K562 (cell line): ENCODE measurements around the gene RPS8. TPM values are rescaled to one million over a fixed set of nuclear protein-coding genes. Genes with fewer than 3 reads are reported as not detected.
A peak's percentile ranks its signal among the peaks of the same experiment; 100 is the strongest.

ENCODE experiments used
- CREBBP ChIP-seq: IDR thresholded peaks from one replicate; pipeline ENCODE4 v1.6.1; 2012; ENCODE audit warnings: low read depth, mild to moderate bottlenecking, control low read depth, inconsistent platforms, low read length
- CREM ChIP-seq: IDR thresholded peaks from 2 replicates; pipeline ENCODE4 v1.6.1; 2014; ENCODE audit warnings: antibody characterized with exemption, low read depth
- ELF4 ChIP-seq: fragments of 450-650 bp; formaldehyde crosslinking; IDR thresholded peaks from 2 replicates; pipeline ENCODE4 v1.4.0; 2022; ENCODE audit warnings: missing genetic modification characterization
- JUN ChIP-seq, 2 experiments: sonication (generic) in 1 of 2; formaldehyde crosslinking in 1 of 2; IDR thresholded peaks; 2 replicates each; pipeline versions ENCODE4 v1.6.1 to v1.8.0; 2012 to 2022; ENCODE audit warnings: borderline replicate concordance in 2 of 2, mild to moderate bottlenecking in 2 of 2, improper control_type of control experiment in 1 of 2, low read depth in 1 of 2, low read length in 1 of 2, missing genetic modification reagents in 1 of 2
- MED1 ChIP-seq: sonication (generic); formaldehyde crosslinking; IDR thresholded peaks from 2 replicates; pipeline ENCODE4 v1.8.1; 2023; ENCODE audit warnings: missing genetic modification reagents, borderline replicate concordance
- MNT ChIP-seq, 2 experiments: fragments of 450-650 bp; conservative IDR thresholded peaks; 2 replicates each; pipeline ENCODE4 v1.6.1; 2017; ENCODE audit warnings: mild to moderate bottlenecking in 2 of 2, moderate library complexity in 2 of 2
- NCOA2 ChIP-seq, 2 experiments: fragments of 450-650 bp; IDR thresholded peaks; 2 replicates each; pipeline ENCODE4 v1.6.1; 2018; ENCODE audit warnings: mild to moderate bottlenecking in 2 of 2, moderate library complexity in 1 of 2; ENCODE audit not compliant: partially characterized antibody in 2 of 2
- PHB ChIP-seq: fragments of 250-450 bp; sonication (Bioruptor Pico); IDR thresholded peaks from 2 replicates; pipeline ENCODE4 v1.5.0; 2021
- RBM14 ChIP-seq: fragments of 200-400 bp; formaldehyde crosslinking; IDR thresholded peaks from 2 replicates; pipeline ENCODE4 v1.6.1; 2018; ENCODE audit warnings: low read depth, mild to moderate bottlenecking, low read length, moderate library complexity, borderline replicate concordance; ENCODE audit not compliant: insufficient read depth
- RNF219 ChIP-seq: fragments of 250-450 bp; sonication (Bioruptor Pico); IDR thresholded peaks from 2 replicates; pipeline ENCODE4 v1.5.0; 2022; ENCODE audit warnings: mild to moderate bottlenecking
- SNRNP70 ChIP-seq: fragments of 200-400 bp; formaldehyde crosslinking; optimal IDR thresholded peaks from 2 replicates; pipeline ENCODE3; 2017; ENCODE audit warnings: low read depth, low read length
- TCF7 ChIP-seq: sonication (generic); IDR thresholded peaks from 2 replicates; pipeline ENCODE4 v1.6.1; 2016; ENCODE audit warnings: antibody characterized with exemption, borderline replicate concordance
- U2AF2 ChIP-seq: fragments of 200-400 bp; formaldehyde crosslinking; optimal IDR thresholded peaks from 2 replicates; pipeline ENCODE3; 2017; ENCODE audit warnings: low read depth, mild to moderate bottlenecking, low read length
- ZBTB26 ChIP-seq: fragments of 450-650 bp; formaldehyde crosslinking; IDR thresholded peaks from 2 replicates; pipeline ENCODE4 v1.4.0; 2022; ENCODE audit warnings: missing genetic modification characterization
- ZNF511 ChIP-seq: sonication (generic); formaldehyde crosslinking; IDR thresholded peaks from 2 replicates; pipeline ENCODE4 v1.8.0; 2022; ENCODE audit warnings: mild to moderate bottlenecking, missing genetic modification reagents
- ZNF699 ChIP-seq: fragments of 250-450 bp; sonication (Bioruptor Pico); IDR thresholded peaks from 2 replicates; pipeline ENCODE4 v1.8.0; 2021; ENCODE audit warnings: mild to moderate bottlenecking, moderate library complexity; ENCODE audit not compliant: insufficient replicate concordance
- polyA plus RNA-seq, 8 experiments: library from polyadenylated mRNA; depleted of rRNA in 4 of 8; stranded (reverse) in 5 of 8; unstranded in 3 of 8; fragments of >200 nt; fragmentation: Nextera tagmentation in 2 of 8; fragmentation: Illumina TruSeq in 1 of 8; extraction: Ambion mirVana in 2 of 8; extraction: Trizol in 1 of 8; gene quantifications; 2 replicates each; pipeline versions ENCODE4 v1.2.1 to v1.2.3, GENCODE V29; 2011 to 2014; ENCODE audit warnings: inconsistent platforms in 1 of 8, missing spikeins in 1 of 8
- total RNA-seq, 7 experiments: library from RNA; depleted of rRNA in 6 of 7; stranded (reverse); fragments of >200 nt in 6 of 7; fragmentation: Illumina TruSeq in 2 of 7; extraction: Trizol in 2 of 7; gene quantifications; 2 replicates each; pipeline versions ENCODE4 v1.2.1 to v1.2.3, GENCODE V29; 2011 to 2021; ENCODE audit warnings: low replicate concordance in 1 of 7
- TF ChIP-seq, protein P1 (sequence below): fragments of 450-650 bp; IDR thresholded peaks from one replicate; pipeline ENCODE4 v1.6.1; 2018; ENCODE audit warnings: mild to moderate bottlenecking, moderate library complexity; ENCODE audit not compliant: partially characterized antibody
- TF ChIP-seq, protein P2 (sequence below): fragments of 250-450 bp; sonication (Bioruptor Pico); IDR thresholded peaks from 2 replicates; pipeline ENCODE4 v1.8.0; 2022; ENCODE audit warnings: inconsistent platforms, mild to moderate bottlenecking, moderate library complexity, borderline replicate concordance

The RPS8 gene
- total and polyA plus RNA-seq, 9 of the 15 experiments (the other 6 are each of a cell fraction or from before 2014, with no cell fraction given), result 2,431 to 4,168 (median 3,109) TPM

GRCh38 chr1:44819608-44820327 lies 44.4 kb downstream of the RPS8 start (continued):
- TF ChIP-seq MNT (conservative IDR thresholded peaks at IDR 0.05) (peak; percentile 79), SNRNP70 (no peak), MED1 (CRISPR knock-in tag) (no peak; the same call in 1 of the 2 replicates), U2AF2 (no peak), CREM (peak; percentile 68), RBM14 (no peak), CREBBP (no peak), ZBTB26 (CRISPR knock-in tag) (no peak; the same call in 1 of the 2 replicates), PHB (CRISPR knock-in tag) (peak; percentile 99), ZNF699 (CRISPR knock-in tag) (no peak), ZNF511 (peak; percentile 79), NCOA2 (IDR thresholded peaks at IDR 0.05; ENCODE audit: partially characterized antibody in 2 of 2) (no peak), ELF4 (peak; percentile 81; the same call in 1 of the 2 replicates), TCF7 (peak; percentile 67; the same call in 1 of the 2 replicates), RNF219 (CRISPR knock-in tag) (peak; percentile 79; the same call in 1 of the 2 replicates), JUN (IDR thresholded peaks at IDR 0.05; ENCODE audit: borderline replicate concordance, low read depth, low read length) (no peak), JUN (CRISPR knock-in tag; IDR thresholded peaks at IDR 0.05; ENCODE audit: borderline replicate concordance) (peak; percentile 81; the same call in 1 of the 2 replicates)
- TF ChIP-seq, protein P1, sequence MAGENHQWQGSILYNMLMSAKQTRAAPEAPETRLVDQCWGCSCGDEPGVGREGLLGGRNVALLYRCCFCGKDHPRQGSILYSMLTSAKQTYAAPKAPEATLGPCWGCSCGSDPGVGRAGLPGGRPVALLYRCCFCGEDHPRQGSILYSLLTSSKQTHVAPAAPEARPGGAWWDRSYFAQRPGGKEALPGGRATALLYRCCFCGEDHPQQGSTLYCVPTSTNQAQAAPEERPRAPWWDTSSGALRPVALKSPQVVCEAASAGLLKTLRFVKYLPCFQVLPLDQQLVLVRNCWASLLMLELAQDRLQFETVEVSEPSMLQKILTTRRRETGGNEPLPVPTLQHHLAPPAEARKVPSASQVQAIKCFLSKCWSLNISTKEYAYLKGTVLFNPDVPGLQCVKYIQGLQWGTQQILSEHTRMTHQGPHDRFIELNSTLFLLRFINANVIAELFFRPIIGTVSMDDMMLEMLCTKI, result no peak
- TF ChIP-seq, protein P2, sequence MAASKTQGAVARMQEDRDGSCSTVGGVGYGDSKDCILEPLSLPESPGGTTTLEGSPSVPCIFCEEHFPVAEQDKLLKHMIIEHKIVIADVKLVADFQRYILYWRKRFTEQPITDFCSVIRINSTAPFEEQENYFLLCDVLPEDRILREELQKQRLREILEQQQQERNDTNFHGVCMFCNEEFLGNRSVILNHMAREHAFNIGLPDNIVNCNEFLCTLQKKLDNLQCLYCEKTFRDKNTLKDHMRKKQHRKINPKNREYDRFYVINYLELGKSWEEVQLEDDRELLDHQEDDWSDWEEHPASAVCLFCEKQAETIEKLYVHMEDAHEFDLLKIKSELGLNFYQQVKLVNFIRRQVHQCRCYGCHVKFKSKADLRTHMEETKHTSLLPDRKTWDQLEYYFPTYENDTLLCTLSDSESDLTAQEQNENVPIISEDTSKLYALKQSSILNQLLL (CRISPR knock-in tag), result no peak
